Measurements from ENCODE around the gene TTBK1.

DNA sequence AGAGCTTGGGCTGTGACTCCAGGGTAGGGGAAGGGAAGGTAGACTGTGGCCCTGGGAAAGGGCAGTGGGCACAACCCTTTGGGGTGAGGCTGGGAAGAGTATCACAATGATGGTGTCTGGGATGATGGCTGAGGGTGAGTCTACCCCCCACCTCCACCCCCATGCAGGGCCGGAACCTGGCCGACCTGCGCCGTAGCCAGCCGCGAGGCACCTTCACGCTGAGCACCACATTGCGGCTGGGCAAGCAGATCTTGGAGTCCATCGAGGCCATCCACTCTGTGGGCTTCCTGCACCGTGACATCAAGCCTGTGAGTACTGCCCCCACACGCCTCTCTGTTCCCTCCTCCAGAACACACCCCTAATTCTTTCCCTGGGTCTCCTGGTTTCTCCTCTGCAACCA is 10.1 kb downstream of the TTBK1 start:
- no peak for TF ChIP-seq POLR2A (IDR thresholded peaks at IDR 0.05)
- TF ChIP-seq, protein P1, sequence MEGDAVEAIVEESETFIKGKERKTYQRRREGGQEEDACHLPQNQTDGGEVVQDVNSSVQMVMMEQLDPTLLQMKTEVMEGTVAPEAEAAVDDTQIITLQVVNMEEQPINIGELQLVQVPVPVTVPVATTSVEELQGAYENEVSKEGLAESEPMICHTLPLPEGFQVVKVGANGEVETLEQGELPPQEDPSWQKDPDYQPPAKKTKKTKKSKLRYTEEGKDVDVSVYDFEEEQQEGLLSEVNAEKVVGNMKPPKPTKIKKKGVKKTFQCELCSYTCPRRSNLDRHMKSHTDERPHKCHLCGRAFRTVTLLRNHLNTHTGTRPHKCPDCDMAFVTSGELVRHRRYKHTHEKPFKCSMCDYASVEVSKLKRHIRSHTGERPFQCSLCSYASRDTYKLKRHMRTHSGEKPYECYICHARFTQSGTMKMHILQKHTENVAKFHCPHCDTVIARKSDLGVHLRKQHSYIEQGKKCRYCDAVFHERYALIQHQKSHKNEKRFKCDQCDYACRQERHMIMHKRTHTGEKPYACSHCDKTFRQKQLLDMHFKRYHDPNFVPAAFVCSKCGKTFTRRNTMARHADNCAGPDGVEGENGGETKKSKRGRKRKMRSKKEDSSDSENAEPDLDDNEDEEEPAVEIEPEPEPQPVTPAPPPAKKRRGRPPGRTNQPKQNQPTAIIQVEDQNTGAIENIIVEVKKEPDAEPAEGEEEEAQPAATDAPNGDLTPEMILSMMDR (IDR thresholded peaks at IDR 0.05), result no peak
